ENCODE measurements around the gene PID1. TPM values are rescaled to one million over a fixed set of nuclear protein-coding genes. Genes with fewer than 3 reads are reported as not detected.

The PID1 gene
- polyA plus RNA-seq, 1 of the 3 experiments (the other 2 are of a cell fraction) = 0.16 TPM

DNA sequence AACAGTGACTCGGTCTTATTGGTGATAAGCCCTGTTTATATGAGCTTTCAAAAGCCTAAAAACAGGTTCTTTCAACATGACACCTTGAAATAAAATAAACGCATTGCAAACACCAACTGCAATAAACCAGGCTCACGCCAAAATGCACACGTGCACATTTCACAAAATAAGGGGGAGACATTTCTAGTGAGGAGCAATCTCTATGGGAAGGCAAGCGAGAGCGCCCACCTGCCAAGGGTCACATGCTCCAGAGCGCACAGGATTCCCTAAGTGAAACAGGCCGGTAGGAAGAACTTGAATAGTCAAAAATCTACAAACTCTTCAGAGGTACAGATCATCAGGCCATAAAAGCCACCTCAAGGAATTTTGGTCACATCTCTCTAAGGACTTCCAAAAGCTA lies 1.9 kb downstream of the PID1 start:
- H3K9me2 ChIP-seq = no peaks in the 10 kb centered on the region
- no peaks in the 10 kb centered on the region for H4K20me1 ChIP-seq (ENCODE audit: insufficient read depth)
- POLR2A ChIA-PET = no interaction called here
- no peak overlapping the region for H3K4me3 ChIP-seq (ENCODE audit: low read depth in 2 of 2, low read length in 1 of 2)
- H3K9me3 ChIP-seq = no peaks in the 10 kb centered on the region
- no peak for DNase-seq
- no peak overlapping the region for H3K9ac ChIP-seq
- peaks cover 0 to 2% of the 10 kb centered on the region in 2 experiments; a peak in 1 of 4 replicates for H3K4me1 ChIP-seq (ENCODE audit: control insufficient read depth in 1 of 2, insufficient read depth in 2 of 2, low read depth in 1 of 2, low read length in 1 of 2)
- WGBS (ENCODE audit: low lambda C conversion rate) = 66% methylated on average over 8 of the region's 8 CpGs
- H3K79me2 ChIP-seq (ENCODE audit: insufficient read depth) = no peaks in the 10 kb centered on the region
- H3K36me3 ChIP-seq (replicated peaks in 1 of 2; ENCODE audit: control insufficient read depth in 1 of 2, insufficient read depth in 2 of 2, low read length in 1 of 2) = no peaks in the 10 kb centered on the region
- CTCF ChIA-PET = interaction anchor here (1.1 to 3.2 kb wide), 2 partner anchors 27 to 136 kb away, joined by 4 to 17 read pairs; no protein-coding TSS in a partner anchor
- TF ChIP-seq, protein P1, sequence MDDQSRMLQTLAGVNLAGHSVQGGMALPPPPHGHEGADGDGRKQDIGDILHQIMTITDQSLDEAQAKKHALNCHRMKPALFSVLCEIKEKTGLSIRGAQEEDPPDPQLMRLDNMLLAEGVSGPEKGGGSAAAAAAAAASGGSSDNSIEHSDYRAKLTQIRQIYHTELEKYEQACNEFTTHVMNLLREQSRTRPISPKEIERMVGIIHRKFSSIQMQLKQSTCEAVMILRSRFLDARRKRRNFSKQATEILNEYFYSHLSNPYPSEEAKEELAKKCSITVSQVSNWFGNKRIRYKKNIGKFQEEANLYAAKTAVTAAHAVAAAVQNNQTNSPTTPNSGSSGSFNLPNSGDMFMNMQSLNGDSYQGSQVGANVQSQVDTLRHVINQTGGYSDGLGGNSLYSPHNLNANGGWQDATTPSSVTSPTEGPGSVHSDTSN (IDR thresholded peaks at IDR 0.05) = no peak
- TF ChIP-seq NRF1 (IDR thresholded peaks at IDR 0.05; ENCODE audit: low read depth, low read length) (no peak), FOSL2 (IDR thresholded peaks at IDR 0.05; ENCODE audit: borderline replicate concordance, low read depth) (no peak), RXRA (IDR thresholded peaks at IDR 0.05; ENCODE audit: borderline replicate concordance, low read depth) (no peak), SIN3A (IDR thresholded peaks at IDR 0.05; ENCODE audit: borderline replicate concordance, low read depth, low read length) (no peak), GATA2 (CRISPR knock-in tag; IDR thresholded peaks at IDR 0.05) (no peak), FOXM1 (IDR thresholded peaks at IDR 0.05; ENCODE audit: low read depth) (no peak), YY1 (IDR thresholded peaks at IDR 0.05; ENCODE audit: low read depth) (no peak), RAD21 (IDR thresholded peaks at IDR 0.05; ENCODE audit: low read length) (no peak), ELF1 (IDR thresholded peaks at IDR 0.05) (no peak), NFIC (IDR thresholded peaks at IDR 0.05; ENCODE audit: borderline replicate concordance) (no peak), FOXJ3 (CRISPR knock-in tag; IDR thresholded peaks at IDR 0.05) (no peak)
- TF ChIP-seq, protein P2, sequence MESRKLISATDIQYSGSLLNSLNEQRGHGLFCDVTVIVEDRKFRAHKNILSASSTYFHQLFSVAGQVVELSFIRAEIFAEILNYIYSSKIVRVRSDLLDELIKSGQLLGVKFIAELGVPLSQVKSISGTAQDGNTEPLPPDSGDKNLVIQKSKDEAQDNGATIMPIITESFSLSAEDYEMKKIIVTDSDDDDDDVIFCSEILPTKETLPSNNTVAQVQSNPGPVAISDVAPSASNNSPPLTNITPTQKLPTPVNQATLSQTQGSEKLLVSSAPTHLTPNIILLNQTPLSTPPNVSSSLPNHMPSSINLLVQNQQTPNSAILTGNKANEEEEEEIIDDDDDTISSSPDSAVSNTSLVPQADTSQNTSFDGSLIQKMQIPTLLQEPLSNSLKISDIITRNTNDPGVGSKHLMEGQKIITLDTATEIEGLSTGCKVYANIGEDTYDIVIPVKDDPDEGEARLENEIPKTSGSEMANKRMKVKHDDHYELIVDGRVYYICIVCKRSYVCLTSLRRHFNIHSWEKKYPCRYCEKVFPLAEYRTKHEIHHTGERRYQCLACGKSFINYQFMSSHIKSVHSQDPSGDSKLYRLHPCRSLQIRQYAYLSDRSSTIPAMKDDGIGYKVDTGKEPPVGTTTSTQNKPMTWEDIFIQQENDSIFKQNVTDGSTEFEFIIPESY (IDR thresholded peaks at IDR 0.05; ENCODE audit: borderline replicate concordance, low read depth) = no peak
- TF ChIP-seq, protein P3, sequence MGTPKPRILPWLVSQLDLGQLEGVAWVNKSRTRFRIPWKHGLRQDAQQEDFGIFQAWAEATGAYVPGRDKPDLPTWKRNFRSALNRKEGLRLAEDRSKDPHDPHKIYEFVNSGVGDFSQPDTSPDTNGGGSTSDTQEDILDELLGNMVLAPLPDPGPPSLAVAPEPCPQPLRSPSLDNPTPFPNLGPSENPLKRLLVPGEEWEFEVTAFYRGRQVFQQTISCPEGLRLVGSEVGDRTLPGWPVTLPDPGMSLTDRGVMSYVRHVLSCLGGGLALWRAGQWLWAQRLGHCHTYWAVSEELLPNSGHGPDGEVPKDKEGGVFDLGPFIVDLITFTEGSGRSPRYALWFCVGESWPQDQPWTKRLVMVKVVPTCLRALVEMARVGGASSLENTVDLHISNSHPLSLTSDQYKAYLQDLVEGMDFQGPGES (IDR thresholded peaks at IDR 0.05; ENCODE audit: low read depth, low read length) = no peak
- TF ChIP-seq, protein P4, sequence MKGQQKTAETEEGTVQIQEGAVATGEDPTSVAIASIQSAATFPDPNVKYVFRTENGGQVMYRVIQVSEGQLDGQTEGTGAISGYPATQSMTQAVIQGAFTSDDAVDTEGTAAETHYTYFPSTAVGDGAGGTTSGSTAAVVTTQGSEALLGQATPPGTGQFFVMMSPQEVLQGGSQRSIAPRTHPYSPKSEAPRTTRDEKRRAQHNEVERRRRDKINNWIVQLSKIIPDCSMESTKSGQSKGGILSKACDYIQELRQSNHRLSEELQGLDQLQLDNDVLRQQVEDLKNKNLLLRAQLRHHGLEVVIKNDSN (IDR thresholded peaks at IDR 0.05; ENCODE audit: borderline replicate concordance, low read depth) = no peak
- no peaks in the 10 kb centered on the region for H3F3A ChIP-seq (replicated peaks; ENCODE audit: insufficient read depth)
- H3K27ac ChIP-seq (ENCODE audit: low read depth in 2 of 2, low read length in 1 of 2) = no peak overlapping the region
- no peak overlapping the region for H2AFZ ChIP-seq (ENCODE audit: low read depth)
- no peak overlapping the region for H3K4me2 ChIP-seq
- H3K27me3 ChIP-seq (ENCODE audit: insufficient read depth) = no peaks in the 10 kb centered on the region
